DMS53 (cell line): ENCODE results near the gene RABGAP1.

ENCODE experiments used
- DNase-seq: peaks from one replicate; lab custom pipeline; 2025; lab: John Stamatoyannopoulos, UW

The RABGAP1 gene

DNA sequence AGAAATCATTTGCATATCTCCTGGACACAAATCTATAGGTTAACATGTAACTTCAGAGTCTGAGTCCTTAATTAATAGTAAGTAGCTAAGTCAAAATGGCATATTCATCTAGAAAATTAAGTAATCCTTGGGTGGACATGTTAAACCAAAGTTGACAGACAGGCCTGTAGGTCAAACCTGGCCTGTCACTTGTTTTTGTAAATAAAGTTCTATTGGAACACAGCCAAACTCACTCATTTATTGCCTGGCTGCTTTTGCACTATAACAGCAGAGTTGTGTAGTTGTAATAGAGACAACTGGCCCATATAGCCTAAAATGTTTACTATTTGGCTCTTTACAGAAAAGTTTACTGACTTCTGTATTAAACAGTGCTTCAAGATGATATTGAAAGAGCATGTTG, 68.1 kb downstream of the RABGAP1 start:
- no peak for DNase-seq

GRCh38 chr9:123011380-123011779, 70.6 kb downstream of the RABGAP1 start:
- DNase-seq, result no peak

GRCh38 chr9:123011878-123012528, 71.2 kb downstream of the RABGAP1 start:
- DNase-seq, result no peak

DNA sequence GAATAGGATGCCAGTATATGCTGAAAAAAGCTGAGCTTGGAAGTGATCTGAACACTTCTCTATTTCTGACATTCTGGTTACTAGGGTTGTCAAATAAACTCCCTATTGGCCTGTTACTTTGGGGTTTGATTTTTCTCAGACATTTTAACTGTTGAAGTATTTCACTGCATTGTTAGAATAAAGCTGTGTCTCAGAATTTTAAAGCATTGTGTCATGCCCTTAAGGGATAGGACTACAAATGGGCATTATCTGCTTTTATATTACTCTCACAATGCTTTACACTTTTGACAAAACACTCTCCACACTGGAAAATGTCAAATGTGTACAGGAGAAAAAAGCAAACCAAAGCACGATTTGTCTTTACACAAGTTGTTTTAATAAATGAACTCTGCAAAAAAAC, 75.8 kb downstream of the RABGAP1 start:
- no peak for DNase-seq

DNA sequence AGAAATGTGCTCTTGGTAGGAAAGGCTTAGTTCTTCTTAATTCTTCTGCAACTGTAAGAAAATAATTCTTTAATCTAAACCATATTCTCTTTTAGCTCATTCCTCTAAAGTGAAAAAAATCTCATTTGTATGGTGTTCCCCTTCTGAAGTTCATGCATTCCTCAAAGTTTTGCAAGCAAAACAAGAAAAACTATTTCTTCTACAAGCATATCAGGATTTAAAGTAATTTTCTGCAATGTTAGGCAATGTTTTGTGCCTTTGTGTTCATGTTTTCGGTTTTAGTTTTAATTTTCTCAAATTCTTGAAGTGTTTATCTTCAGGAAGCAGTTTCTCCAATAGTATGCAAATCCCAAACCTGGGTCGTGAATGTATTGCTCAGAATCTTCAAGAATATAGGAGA, 80.0 kb downstream of the RABGAP1 start:
- DNase-seq, result no peak

GRCh38 chr9:123026425-123026824, 85.6 kb downstream of the RABGAP1 start:
- DNase-seq, result no peak

DNA sequence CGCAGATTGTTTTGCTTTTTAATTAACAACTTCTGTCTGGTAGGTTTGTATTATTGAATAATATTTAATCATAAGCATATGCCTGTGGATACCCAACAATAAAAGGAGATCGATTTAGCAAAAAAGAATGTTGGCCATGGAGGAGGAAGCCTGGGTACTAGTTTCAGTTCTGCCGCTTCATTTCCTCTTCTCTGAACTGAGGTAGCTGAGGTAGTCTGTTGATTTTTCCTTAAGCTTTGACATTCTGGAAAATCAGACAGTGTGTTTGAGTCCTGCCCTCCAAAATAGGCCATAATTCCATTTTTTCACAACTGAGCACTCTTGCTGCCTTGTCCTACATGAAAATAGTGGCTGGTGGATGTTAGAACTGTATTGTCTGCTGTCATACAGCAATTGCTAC, 86.7 kb downstream of the RABGAP1 start:
- DNase-seq, result no peak

GRCh38 chr9:123028136-123028535, 87.3 kb downstream of the RABGAP1 start:
- DNase-seq, result no peak

GRCh38 chr9:123028973-123029372, 88.2 kb downstream of the RABGAP1 start:
- DNase-seq, result no peak

DNA sequence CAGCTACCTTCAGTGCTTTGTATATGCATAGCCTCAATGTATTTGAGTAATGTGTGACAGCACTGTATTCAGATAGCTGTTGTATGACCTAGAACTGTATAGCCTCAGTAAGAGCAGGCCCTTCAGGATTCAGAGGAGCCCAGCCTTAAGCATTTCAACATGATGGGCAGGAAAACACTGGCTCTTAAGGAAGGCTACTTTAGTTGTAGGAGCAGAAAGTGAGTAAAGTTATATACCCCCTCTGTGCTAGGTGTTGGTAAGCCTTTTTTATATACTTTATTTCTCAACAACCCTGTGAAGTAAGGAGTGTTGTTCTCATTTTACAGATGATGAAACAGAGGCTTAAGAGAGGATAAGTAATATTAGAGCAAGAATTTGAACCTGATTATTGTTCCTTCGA, 91.1 kb downstream of the RABGAP1 start:
- no peak for DNase-seq

DNA sequence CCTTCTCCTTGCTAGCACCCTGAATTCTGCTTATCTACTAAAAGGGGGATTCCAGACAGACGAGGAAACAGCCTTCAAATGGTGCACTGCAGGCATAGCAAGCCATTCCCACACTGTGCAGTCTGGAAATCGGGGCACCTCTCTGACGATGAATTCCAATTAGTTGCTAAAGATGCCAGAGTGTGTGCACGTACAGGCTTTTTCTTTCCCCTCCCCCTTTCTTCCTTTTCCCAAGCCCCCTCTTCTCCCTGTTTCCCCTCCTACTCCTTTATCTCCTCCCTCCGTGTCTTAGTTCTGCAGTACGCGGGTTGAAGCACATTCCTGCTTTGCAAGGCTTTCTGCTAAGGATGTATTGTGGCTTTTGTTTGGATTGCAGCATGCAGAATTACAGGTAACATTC, 92.5 kb downstream of the RABGAP1 start, which contains the start of gene GPR21:
TSS of gene GPR21 (plus strand) at position 316 of the 400 bp plus-strand sequence. CDS start 900 bp downstream, outside the sequence.
- DNase-seq, result no peak

DNA sequence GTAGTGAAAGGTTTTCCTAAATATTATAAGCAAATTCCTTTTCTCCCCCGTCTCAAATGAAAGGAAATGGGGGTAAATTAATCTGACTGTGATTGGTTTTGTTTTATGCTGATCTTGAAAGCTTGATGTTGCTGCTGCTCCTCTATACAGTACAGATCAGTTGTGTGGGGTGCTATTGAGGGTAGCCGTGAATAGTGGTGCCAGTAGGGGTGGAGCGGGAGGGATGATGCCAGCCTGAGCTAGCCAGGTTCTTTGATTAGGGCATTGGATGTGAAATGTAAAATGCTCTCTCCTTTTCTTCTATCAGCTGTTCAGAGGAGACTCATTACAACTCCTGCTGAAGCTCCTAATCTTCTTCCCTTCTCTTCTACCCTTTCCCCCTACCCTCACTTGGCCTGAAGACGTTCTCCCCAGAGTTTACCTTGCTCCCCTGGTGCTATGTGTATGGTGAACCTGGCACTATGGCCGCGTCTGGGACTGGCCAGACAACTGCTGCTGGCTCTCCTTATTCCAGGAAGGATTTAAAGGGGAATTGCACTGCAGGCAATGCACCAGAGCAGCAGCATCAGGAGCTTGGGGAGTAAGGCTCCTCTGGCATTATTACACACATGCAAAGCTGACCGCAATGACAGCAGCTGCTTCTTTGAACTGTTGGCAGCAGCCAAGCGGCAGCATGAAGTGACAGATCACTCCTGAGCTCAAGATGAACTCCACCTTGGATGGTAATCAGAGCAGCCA, 93.2 kb downstream of the RABGAP1 start:
- DNase-seq, result no peak

- DNase-seq, result no peak
Observed at GRCh38 chr9:123034881-123035510, 94.2 kb downstream of the RABGAP1 start.

DNA sequence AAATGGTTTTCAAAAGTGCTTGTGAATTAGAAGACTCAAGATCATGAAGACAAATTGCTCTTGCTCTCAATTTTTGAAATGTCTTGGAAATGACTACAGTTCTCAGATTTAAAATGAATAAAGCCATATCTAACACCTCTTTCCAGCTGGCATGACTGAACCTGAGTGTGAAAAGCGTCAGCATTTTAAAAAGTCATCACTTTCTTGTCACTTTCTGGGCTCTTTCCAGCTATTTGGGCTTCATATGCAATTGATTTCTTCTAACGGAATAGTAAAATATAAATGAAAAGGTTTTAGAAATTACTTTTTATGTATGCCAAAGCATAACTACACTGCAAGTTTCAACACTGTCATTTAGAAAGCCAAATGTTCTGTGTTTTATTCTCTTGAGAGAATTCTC, 95.0 kb downstream of the RABGAP1 start:
- DNase-seq, result no peak

- no peak for DNase-seq
Observed at GRCh38 chr9:123036893-123037545, 96.2 kb downstream of the RABGAP1 start.

- no peak for DNase-seq
Observed at GRCh38 chr9:123039617-123040219, 98.9 kb downstream of the RABGAP1 start.

DNA sequence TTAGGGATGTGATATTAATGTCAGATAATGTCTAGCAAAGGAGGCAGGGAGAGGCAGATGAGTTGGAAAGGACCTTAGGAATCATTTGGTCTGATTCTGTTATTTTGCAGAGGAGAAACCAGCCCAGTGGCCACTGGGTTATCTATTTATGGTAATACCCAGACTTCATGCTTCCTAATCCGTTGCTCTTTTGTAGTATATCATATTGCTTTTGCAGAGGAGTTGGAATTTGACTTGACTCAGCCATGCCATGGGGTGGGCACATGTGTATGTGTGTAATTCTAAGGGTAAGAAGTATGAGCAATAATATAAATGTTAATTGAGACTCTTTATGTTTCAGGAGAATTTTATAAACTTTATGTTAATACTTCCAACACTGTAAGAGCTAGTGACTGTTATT, 100.0 kb downstream of the RABGAP1 start:
- DNase-seq, result no peak

DNA sequence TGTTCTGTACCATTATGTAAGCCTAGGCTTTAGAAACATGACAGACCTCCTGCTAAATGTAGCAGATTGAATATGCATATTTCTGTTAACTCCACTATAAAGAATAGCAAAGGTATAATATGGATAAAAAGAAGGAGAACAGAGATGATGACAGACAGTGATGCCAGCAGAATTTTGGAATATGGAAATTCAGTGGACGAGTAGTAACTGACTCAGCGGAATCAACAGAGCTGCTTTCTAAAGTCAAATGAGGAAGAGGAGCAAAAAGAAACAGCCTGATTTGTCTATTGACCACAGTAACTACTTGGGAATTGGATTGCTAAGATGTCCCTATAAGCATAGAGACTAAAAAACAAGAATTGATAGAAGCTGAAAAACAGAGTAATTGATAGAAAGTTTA, 100.7 kb downstream of the RABGAP1 start:
- no peak for DNase-seq

- no peak for DNase-seq
Observed at GRCh38 chr9:123043081-123043939, 102.5 kb downstream of the RABGAP1 start.

GRCh38 chr9:123044586-123044985, 103.8 kb downstream of the RABGAP1 start:
- no peak for DNase-seq
